Muscle of arm (tissue), 12 donors: ENCODE results near the gene STXBP6. TPM values are rescaled to one million over a fixed set of nuclear protein-coding genes. Genes with fewer than 3 reads are reported as not detected.

Source experiments
- DNase-seq: peaks from one replicate; pipeline ENCODE4 v3.0.0-alpha.2; 2013
- polyA plus RNA-seq, 12 donors: library from polyadenylated mRNA; unstranded; fragments of 120-200 nt; gene quantifications; one replicate each; pipeline ENCODE4 v1.2.1, GENCODE V29; 2013; ENCODE audit not compliant: insufficient read length in 12 of 12

The STXBP6 gene
- polyA plus RNA-seq, 12 donors, result 14.8 to 27.1 (median 19.8) TPM; not detected in 1

DNA sequence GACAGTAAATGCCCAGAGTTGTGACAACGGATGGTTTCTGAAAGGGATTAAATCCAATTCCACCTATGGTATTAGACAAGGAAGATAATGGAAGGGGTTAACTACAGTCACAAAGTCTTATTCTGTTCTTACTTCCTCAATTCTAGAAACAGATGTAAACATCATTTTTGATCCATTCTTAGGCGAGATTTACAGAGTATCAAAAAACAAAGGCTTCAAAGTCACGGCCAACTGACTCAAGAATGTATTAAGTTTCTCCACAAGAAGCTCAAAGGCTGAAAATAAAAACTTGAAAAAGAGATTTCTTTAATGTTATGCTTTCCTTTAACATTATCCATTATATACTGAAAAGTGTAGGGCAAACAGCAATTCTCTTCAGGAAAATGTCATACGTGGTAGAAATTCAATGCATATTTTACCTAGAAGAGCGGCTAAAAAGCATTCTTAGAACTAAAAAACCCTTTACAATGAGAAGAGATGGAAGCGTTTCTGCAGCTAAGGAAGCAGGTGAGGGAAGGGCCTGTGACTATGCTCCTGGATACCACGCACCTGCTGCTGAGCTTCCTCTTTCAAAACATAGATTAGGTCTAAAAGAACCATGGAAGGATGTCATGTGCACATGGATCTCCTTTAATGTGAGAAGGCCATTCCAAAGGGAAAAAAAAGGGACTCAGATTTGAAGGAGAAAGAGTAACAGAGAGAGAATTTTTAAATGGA, 185.8 kb downstream of the STXBP6 start:
- DNase-seq, result no peak

DNA sequence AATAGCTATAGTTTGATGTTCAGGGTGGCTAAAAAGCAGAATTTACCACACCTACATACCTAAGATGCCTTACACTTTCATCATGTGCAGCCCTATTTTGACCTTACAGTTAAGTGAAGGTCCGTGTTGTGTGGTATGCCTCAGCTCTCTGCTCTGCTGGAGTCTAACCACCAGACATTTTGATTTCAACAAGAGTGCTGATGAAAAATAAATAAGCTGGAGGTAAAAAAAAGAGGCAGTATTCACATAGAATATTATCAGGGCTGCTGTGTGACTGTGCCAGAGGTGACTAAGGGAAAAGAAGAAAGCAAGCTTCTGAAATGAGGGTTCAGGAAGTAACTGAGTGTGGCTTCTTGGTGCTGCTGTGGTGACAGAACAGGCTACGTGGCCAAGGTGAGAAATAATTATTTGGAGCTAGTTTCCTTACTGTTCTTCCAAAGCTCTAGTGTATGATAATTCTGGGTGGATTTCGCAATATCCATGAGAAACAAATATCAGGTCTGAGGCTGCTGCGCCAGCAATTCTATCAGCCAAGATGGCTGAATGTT, 188.8 kb downstream of the STXBP6 start:
- no peak for DNase-seq

DNA sequence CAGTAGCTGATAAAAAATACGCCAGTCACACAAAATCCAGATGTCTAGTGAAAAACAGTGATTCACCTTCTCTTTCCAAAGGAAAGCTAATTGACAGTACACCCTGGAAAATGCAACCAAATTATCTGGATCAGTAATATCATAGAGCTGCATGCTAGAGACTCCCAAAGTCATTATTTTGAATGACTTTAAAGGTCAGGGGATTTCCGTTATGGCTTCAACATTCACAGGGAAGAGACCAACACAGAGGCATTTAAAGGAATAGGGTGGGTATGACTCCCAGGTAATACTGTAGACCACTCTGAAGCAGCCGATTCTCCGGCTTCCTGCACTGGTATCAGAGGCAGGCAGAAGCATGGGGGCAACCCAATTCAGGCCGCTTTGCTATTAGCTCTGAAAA, 190.4 kb downstream of the STXBP6 start:
- no peak for DNase-seq

DNA sequence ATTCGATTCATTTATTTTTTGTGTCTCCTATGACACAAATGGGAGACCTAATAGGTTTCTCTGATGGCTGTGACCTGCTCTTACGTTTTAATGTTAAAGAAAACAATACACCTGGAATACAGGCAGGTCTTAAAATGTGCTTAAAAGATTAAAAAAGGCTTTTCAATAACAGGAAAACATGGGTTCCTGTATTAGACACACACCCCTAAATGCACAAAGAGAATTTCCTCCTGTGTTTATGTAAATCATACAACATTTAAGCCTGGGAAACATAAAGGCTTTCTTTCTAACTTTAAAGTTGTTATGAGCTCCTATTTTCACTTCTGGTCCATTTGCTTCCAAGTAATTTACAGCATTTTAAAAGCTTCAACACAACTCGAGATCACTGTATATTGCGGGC, 191.3 kb downstream of the STXBP6 start:
- no peak for DNase-seq

DNA sequence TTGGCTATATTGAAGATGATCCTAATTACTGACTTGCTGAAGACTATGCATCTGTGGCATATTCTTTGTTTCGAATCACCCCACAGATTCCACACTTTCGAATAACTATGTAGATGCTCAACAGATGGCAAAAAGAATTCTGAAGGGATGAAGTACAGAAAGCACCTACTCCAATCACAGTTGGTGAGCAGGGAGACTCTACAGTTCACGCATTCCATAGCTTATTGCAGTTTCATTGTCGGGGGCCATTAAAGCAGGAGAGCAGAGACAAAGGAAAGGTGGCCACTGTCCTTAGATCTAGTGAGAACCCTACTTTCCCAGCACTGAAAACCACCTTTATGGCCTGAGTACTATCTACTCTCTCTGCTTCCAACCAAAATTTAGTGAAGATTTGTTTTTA, 191.9 kb downstream of the STXBP6 start:
- no peak for DNase-seq

DNA sequence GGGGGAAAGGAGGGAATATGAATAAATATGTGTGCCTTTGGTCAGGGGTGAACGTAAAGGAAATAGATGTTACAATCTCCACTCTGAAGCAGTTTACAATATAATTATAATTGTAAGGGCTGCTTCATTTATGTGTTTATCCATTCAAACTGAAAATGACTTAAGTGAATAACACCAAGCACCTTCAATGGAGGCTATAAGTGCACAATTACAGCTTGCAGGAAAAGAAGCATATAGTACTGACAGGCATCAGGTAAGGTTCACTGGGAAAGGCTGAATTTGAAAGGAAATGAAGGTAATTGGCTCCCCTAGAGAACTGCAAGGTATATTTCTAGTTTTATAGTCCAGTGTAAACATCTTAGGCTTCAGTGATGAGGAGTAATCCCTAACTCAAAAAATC, 192.7 kb downstream of the STXBP6 start:
- no peak for DNase-seq

DNA sequence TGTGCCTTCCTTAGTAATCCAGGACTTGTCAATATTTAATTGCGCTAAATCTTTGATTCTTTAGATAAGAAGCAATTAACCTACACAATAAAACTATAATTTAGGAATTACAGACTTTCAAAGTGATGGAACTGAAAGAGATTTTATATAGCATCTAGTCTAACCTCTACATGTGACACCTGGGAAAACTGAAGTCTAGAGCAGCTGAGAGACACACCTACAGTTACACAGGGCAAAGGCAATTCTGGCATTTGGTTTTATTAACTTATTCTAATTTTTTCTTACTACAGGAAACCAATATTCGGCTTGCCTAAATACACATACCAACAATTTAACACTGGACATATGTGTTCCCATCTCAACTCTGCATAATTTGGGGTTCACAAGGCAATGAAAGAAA, 196.5 kb downstream of the STXBP6 start:
- DNase-seq, result no peak

DNA sequence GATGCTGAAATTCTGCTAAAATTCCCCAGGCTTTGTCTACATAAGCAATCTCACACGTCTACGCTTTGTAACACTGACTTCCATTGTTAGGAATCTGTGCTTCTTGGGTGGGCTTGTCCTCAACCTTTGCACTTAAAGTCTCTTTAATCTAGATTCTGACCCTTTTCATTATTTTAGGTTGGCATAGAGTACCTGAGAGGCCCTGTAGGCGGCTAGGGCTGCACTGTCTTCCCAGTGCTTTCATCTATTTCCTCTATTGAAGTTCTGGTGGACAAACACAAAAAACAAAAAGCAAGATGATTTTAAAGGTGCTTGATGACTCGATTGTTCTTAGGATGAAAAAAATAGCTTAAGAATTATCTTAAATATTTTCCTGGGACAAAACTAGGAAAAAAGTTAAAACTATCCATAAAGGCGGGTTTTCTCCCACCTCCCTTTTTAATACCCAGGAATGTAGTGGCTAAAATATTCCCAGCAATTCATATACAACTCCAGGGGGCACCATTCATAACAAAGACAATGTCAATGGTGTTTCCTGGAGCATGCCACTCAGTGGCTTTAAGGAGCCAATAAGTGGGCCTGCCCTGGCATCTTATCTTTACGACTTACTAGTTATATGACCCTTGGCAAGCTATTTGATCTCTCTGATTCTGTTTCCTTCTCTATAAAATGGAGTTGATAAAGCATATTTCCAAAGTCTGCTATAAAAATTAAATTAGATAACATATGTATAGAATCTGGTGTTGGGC, 197.5 kb downstream of the STXBP6 start:
- no peak for DNase-seq

DNA sequence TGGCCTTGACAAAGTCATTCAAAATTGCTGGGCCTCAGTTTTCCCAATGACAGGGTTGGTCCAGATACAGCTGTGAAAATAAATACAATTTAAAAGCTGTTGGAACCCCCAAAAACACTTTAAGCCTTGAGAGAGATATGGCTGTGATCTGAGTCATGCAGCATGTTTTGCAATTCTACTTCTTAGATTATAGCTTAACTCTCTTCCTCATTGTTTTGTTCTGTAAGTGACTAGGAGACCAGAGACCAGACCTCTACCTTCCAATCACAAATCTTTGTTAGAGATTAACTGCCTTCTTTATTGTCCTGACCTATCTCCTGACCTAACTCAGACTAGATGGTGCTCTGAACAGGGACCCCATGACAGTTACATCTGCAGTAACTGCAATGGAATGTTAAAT, 198.1 kb downstream of the STXBP6 start:
- DNase-seq, result no peak

DNA sequence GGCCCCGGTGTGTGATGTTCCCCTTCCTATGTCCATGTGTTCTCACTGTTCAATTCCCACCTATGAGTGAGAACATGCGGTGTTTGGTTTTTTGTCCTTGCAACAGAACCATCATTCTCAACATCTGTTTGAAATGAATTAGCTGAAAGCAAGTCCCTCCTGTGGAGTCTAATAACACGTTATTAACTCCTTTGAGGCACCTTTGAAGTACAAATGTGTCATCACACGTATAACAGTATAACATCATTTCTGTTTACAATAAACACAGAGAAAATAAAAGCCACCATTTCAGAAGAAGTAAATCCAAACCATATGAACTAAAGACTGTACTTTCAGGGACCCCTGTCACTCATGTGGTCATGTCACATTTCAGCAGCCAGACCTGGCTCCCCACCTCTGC, 198.5 kb downstream of the STXBP6 start:
- DNase-seq, result no peak

DNA sequence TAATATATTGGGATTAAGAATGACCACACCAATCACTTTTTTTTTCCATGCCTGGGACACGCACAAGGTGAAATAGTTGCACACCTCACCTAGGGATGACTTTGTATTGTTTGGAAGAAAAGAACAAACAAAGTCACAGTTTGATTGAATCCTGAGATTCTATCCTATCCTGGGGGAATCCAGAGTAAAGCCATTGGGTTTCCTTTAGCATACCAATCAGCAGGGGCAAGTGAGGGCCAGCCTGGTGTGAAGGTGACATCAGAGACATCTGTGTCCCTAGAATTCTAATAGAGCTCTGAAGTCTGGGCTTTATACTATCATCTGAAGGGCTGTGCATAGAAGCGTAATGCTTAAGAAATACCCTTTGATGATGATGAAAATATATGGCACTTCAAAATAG, 199.9 kb downstream of the STXBP6 start:
- no peak for DNase-seq

DNA sequence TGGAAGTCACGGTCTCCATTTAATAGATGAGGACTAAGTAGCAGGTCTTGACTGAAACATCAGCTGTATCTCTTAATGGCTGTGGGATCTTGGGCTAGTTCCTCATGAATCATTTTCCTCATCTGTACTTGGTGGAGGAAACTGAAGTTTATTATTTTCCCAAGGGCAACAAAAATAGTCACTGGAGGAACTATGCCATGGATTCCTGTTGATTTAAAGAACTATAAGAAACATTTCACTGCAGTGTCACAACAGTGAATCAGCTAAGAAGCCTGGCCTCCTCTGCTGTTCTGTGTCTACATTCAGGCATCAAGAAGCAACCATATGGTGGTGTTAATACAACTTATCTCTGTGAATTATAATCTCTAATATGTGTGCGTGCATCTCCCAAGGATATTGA, 200.5 kb downstream of the STXBP6 start:
- no peak for DNase-seq

DNA sequence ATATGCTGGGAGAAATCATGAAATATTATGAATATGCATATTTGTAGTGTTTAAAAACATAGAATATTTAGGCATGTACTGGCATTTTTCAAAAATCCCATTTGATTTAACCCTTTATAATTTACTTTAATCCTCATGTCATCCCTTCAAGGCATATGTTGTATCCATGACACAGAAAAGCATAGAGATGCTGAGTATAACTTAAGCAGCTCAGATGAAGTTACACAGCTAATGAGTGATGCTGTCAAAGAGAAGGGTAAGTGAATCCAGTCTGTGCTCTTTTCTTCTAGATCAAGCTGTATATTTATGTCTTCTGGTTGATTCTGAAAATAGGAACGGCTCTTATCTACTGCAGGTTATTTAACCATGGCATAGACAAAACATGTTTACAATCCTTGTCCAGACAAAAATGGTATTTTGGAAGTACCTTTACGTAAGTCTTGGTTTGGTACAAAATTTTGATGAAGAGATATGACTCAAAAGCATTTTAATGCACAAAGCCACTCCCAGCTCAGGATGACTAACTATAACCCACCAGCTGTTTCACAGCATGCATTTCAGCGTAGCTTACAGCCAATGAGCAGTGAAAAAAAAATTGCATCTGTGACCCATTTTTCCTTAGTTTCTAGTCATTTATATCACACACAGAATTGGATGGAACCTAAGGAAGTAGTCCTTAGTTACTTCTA, 201.7 kb downstream of the STXBP6 start:
- DNase-seq, result no peak

DNA sequence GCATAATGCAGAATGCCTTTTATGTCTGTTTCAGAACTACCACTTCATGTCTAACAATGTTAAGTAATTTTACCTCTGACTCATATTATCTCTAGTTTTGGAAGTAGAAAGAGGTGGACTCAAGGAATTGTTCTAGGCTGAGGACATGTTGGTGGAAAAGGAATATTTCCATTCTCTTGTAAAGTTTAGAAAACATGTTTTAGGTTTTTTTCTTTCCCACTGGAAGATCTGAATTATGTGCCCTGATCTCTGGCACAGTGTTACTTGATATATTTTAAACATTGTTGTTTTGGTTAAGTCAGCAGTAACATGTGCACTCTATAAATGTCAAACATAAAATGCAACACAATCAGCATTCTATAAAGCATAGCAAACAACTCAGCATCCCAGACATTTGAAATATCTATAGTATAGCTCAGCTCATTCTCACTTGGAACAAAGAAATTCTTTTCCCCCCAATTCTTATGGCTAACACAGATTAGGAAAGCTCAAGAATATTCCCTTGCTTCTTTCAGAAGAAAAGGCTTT, 202.3 kb downstream of the STXBP6 start:
- no peak for DNase-seq

DNA sequence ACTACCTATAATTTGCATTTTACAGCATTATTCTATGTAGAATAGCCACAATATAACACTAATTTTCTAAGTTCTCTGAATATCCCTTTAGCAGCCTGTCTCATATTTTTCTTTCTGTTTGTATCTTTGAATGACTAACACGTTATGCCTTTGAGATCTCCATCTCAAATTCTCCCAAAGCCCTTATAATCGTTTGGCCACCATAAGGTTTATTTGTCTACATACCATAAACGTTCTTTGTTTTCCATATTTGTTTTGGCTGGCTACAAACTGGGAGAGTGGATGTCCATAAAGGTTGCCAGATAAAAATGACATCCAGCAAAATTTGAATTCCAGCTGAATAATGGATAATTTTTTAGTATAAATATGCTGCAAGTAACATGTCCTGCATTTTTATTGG, 203.7 kb downstream of the STXBP6 start:
- DNase-seq, result no peak

DNA sequence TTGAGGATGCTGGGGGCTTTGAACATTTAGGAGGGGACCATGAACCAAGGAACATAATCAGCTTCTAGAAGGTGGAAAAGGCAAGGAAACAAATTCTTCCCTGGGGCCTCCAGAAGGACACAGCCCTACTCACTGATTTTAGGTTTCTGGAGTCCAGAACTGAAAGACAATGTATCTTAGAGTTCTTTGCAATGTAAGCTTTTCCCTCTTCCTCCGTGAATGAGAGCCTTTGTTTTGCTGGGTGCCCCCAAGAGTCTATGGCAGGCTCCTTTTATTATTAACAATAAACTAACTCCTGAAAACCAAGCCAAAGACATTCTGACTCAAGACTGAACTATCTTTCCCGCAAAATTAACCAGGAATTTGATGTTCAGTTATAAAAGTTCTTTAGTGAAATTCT, 204.1 kb downstream of the STXBP6 start:
- no peak for DNase-seq

DNA sequence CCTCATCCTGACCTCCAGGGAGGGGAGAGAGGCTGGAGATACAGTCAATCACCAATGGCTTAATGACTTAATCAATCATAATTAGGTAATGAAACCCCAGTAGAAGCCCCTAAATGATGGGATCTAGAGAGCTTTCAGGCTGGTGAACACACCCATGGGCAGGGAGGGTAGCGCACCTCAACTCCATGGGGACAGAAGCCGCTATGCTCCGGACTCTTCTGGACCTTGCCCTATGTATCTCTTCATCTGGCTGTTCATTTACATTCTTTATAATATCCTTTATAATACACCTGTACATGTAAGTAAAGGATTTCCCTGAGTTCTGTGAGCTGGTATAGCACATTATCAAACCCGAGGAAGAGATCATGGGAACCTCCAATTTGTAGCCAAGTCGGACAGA, 205.9 kb downstream of the STXBP6 start:
- DNase-seq, result no peak

DNA sequence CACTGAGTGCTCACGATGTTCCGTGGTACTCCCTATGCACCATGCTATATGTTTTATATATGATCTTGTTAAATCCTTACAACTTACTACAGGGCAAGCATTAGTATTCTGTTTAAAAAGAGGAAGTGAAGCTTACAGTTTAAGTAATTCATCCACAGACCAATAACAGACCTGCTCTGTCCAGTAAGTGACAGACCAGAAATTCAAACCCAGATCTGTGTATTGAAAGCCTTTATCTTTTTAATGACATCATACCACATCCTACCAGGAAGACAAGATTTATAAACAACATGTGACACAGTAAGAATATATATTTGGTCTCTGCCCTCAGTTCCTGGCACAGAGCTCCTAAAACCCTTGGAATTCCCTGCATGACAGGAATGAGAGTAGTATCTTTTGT, 206.5 kb downstream of the STXBP6 start:
- DNase-seq, result no peak

DNA sequence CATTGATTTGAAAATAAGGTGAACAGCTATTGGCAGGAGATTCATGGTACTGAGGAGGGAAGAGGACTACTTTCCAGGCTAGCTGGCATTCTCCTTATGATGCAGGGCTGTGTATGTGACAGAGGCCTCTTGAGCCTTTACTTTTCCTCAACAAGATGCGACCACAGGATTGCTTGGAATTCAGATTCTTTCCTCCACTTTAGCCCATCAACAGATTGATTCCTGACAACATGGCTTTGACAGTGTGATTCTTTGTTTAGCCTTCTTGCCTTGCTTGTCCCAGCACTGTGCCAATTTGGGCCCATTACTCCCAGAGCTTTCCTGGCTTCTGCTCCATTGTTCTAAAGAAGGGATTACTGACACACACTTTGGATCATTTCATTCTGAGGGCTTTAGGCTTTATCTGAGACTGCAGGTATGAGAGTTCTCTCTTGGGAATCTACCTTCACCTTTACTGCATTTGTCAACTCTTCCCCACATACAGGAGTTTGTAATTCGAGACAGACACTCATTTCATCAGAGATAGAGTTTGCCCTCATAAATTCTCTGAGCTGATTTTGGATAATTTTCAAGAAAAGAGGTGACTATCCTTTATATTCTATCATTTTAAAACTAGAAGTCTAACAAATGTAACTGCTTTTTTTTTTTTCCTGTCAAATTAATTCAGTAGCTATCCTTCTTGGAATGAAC, 209.6 kb downstream of the STXBP6 start:
- DNase-seq, result no peak

DNA sequence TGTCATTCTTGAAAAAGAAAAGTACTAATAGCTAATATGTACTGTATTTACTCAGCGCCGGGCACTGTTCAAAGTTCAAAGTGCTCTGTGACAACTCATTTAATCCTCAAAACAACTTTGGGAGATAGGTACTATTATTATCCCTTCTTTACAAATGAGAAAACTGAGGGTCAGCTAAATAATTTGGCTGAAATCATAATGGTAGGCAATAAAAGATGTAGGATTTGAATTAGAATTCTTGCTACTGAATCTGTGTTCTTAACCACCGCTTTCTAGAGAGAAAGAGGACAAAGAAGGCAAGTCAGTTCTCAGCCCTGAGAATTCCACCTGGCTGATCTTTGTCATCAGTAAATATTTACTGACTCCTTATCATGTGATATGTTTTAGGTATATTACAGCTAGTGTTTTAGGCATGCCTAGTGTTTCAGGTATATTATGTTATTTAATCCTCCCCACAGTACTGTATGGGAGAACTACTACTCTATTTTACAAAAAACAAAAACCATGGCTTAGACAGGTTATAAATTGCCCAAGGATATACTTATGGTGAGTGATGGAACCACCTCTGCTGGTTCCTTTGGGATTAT, 210.2 kb downstream of the STXBP6 start:
- no peak for DNase-seq

DNA sequence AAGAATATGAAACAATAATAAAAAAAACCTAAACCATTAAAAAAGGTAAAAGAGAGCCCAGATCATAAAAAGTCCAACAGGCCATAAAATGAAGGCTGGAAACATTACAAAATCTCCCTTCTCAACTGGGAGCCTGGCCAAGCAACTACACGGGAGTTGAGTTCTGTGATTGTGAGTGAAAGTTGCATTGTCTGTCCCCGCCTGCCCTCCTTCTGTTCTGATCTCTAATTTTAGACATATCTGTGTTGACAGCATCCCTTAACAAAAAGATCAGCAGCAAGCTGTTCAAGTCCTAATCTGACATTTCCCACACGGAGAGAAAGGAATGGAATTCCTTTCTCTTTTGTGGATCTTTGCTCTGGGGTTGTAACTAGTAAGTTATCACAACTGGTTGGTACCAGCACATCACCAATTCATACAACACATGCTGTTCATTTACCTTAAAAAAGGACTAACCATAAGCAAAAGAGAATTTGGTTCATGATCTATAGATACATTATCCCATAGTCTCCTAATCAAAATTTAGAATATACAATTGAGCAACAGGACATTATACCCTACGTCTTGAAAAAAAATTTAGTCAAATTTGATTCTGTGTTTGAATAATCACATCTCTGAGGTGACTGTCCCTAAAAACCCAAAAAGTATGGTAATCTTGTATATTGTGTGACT, 210.9 kb downstream of the STXBP6 start:
- DNase-seq, result no peak
